MM.1S (cell line): ENCODE measurements around the gene ASXL1.

Experiments
- EZH2 ChIP-seq: fragments of 300-600 bp; sonication (generic); optimal IDR thresholded peaks from 2 replicates; pipeline ENCODE3; 2017; ENCODE audit warnings: low read depth, mild to moderate bottlenecking, antibody characterized with exemption, low read length, mixed read lengths
- TF ChIP-seq, protein P1 (sequence below): fragments of 300-600 bp; sonication (generic); IDR thresholded peaks from 2 replicates; pipeline ENCODE4 v1.5.1; 2016; ENCODE audit warnings: antibody characterized with exemption, low read length, mixed read lengths

DNA sequence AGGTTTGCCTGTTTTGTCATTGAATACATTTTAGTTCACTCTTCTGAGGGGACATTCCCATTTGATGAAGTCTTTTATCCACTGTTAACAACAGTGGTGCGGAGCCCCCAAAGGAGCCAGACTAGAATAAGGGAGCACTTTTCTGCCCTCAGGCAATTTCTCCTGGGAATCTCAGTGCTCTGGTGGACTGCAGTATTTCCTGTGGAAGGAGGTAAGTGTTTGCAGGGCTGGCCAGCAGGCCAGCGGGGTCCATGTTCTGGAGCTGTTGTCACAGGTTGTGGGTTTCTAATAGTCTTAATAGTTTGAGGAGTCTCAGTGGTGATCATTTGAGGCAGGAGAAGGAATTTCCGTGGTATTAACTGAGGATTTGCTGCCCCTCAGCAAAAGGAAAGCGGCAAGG, 83.5 kb downstream of the ASXL1 start:
- TF ChIP-seq, protein P1, sequence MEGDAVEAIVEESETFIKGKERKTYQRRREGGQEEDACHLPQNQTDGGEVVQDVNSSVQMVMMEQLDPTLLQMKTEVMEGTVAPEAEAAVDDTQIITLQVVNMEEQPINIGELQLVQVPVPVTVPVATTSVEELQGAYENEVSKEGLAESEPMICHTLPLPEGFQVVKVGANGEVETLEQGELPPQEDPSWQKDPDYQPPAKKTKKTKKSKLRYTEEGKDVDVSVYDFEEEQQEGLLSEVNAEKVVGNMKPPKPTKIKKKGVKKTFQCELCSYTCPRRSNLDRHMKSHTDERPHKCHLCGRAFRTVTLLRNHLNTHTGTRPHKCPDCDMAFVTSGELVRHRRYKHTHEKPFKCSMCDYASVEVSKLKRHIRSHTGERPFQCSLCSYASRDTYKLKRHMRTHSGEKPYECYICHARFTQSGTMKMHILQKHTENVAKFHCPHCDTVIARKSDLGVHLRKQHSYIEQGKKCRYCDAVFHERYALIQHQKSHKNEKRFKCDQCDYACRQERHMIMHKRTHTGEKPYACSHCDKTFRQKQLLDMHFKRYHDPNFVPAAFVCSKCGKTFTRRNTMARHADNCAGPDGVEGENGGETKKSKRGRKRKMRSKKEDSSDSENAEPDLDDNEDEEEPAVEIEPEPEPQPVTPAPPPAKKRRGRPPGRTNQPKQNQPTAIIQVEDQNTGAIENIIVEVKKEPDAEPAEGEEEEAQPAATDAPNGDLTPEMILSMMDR, result no peak
- TF ChIP-seq EZH2, result no peak
